HG03066 (cell line): ENCODE data around the gene CDCA4.

ENCODE experiments used
- ATAC-seq: cut with Tn5 transposase; IDR thresholded peaks from one replicate; pipeline ENCODE4 v1.9.1; 2021; ENCODE audit warnings: low read depth; ENCODE audit not compliant: unreplicated experiment

CDCA4 gene

DNA sequence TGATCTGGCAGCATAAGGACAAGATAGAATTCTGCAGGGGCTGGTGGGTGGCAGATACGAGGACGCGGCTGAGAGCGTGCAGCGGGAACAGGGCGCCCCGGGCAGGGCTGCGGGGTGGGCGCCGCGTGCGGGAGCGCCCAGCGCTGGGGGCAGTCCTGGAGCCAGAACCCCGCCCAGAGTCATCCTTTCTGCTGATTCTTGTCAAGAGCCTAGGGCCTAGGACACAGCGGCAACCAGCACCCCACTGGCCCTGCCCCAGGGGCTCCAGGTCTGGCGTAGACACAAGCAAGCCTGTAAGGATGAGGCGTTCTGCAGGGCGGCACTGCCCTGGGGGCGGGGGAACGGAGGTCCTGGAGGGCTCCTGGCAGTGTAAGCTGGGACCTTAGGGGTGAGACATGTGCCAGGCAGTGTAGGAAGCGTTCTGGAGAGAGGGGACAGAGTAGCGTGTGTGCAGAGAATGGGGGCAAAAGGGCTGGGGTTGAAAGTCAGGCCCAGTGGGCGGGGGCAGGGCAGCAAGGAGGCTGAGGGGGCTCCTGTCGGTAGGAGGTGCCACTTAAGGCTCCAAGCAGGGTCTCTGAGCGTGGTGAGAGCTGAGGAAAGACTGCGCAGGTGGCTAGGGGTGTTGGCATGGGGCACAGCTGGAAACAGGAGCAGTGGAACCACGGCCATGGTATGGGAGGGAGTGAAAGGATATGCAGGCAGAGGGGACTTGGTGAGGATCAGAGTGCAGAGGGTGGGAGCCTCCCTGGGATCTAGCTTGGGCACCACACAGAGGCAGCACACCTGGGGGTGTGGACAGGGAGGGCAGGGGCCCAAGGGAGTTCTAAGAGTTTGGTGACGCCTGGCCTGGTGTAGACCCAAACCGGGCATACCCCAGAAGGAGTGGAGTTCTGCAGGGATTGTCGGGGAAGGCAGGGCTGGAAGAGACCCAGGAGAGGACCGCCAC is 41.9 kb downstream of the CDCA4 start:
- no peak for ATAC-seq

DNA sequence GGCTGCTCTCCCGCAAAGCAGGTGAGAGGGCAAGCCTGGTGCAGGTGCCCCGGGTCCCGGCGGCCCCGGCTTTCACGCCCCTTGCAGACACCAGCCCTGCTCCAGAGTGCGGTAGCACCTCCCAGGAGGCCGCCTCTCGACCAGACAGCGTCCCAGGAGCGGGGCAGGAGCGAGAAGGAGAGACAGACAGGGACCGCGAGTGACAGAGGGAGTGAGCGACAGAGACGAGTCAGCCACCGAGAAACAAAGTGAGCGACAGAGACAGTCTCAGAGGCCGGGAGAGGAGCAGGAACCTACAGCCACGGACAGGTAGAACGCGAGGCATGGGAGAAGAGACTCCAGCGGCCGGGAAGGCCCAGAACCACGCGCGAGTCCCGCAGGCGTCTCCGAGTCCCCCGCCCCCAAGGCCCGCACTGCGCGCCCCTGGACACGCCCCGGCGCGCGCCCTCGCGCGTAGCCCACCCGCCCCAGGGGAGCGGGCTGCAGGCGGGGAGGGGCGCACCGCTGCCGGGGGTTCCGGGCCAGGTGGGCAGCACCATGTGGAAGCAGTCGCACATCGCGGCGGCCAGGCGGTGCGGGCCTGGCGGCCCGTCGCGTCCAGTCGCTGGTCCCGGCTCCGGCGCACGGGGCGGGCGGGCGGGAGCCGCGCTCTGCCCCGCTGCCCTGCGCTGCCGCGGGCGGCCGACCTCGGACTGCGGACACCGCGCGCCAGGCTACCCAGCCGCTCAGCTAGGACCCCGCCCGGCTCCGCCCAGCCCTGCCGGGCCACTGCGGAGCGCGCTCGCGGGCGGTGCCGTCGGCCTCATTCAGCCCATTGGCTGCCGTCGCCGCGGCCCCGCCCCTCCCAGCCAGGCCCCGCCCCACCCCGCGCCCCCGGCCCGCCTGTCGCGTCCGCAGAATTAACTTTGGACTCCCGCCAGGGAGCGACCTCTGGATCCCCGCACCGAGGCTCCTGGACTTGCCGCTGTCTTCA is 42.9 kb downstream of the CDCA4 start, which contains the start of gene AHNAK2:
TSS of gene AHNAK2 (minus strand) at position 694 of the 973 bp plus-strand sequence. CDS start at position 557, 137 bp downstream.
- ATAC-seq, result no peak

GRCh38 chr14:104977008-104977680 is 43.7 kb downstream of the CDCA4 start:
- no peak for ATAC-seq

- no peak for ATAC-seq
Observed at GRCh38 chr14:104976198-104977007, 44.5 kb downstream of the CDCA4 start.

DNA sequence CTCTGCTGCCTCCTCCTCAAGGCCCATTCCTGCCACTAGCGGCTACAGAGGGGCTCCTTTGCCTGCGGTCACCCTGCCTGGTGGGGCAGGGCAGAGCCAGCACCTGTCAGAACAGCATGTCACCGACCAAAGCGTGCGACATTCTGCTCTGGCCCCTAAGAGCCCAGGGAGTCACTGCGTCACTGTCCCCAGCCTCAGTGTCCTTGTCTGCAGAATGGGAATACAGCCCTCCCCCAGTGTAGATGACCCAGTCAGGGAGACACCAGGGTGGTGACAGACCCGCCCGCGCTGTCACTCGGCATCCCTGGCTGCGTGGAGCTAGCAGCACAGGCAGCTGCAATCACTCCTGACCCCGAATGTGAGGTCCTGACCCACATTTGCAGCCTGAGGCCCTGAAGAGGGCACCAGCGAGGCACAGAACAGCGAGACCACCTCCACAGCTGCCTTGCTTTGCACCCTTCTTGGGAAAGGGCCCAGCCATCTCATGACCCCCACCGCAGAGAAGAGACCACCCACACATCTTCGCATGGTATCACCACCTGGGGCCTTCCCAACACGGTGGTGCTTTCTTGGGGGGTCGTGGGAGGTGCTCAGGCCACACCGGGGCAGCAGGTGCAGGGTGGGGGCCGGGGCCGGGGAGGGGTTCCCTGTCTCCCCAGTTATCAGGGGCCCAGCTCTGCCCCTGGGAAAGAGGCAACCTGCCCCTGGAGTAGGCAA is 45.2 kb downstream of the CDCA4 start:
- no peak for ATAC-seq

DNA sequence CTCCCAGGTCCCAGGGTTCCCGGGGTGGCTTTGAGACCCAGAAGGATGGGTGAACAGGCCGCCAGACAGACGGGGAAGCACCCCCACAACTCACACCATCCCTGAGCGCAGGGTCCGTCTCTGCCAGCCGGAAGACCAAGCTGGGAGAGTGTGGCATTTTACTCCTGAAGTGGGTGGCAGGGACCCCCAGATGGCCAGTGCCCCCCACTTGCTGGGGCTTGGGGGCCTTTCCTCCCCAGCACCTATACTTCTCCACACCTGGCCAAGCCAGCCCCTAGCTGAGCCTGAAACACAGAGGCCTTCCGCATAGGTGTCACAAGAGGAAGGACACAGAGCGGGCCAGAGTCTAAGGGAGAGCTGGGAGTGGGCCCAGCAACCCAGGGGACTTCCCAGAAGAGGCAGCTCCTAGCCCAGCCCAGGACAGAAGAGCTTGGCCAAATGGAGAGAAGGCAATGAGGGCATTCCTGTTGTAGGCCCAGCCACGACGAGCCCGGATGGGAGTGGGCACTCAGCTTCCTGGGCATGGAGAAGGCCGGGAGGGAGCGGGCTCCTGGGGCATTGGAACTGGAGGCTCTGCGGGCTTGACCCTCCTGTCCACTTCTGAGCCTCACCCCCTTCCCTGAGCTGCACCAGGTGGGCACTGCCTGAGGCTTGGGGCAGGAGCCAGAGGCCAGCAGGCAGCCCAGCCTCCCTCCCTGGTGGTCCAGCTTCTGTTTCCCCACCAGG is 46.1 kb downstream of the CDCA4 start:
- no peak for ATAC-seq

- no peak for ATAC-seq
Observed at GRCh38 chr14:104974146-104974541, 46.7 kb downstream of the CDCA4 start.

- no peak for ATAC-seq
Observed at GRCh38 chr14:104973385-104974145, 47.3 kb downstream of the CDCA4 start.

- no peak for ATAC-seq
Observed at GRCh38 chr14:104973135-104973384, 47.8 kb downstream of the CDCA4 start.

GRCh38 chr14:104972301-104973134 is 48.4 kb downstream of the CDCA4 start:
- ATAC-seq, result no peak

DNA sequence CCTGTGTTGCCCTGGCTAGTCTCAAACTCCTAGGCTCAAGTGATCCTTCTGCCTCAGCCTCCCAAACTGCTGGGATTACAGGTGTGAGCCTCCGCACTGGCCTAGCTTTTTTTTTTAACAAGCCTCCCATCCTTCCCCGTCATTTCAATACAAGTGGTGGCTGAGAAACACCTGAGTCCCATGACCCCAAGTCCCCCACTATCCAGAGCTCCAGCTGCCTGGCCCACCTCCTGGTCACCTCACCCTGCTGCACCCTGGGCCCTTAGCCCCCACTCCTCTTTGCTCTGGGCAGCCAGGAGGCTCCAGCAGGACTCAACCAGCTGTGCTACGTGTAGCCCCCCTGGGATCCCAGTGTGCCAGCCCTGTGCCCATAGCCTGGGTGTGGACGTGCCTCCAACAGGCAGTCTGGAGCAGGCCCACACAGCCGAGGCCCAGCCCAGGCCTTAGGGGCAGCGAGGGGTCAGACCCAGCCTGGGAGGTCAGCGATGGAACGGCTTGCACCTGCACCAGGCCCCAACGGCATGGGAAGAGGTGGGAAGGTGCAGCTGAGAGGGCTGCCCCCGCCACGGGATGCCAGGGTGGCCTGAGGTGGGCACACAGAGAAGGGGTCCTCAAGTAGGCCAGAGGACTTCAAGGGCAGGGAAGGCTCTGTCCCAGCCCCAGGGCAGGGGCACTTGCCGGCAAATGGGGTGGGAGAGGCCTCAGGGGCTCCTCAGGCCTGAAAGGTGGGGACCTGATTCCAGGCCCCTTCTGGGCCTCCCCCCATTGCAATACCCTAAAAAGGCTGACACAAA is 49.2 kb downstream of the CDCA4 start:
- no peak for ATAC-seq

- ATAC-seq, result no peak
Observed at GRCh38 chr14:104970231-104971068, 50.4 kb downstream of the CDCA4 start.

GRCh38 chr14:104969741-104970230 is 51.1 kb downstream of the CDCA4 start:
- no peak for ATAC-seq

GRCh38 chr14:104968541-104969401 is 52.1 kb downstream of the CDCA4 start:
- no peak for ATAC-seq
